HepG2 (cell line): ENCODE results near the gene PCIF1. TPM values are rescaled to one million over a fixed set of nuclear protein-coding genes. Genes with fewer than 3 reads are reported as not detected.

Experiments
- ARID2 ChIP-seq: sonication (generic); formaldehyde crosslinking; IDR thresholded peaks from 2 replicates; pipeline ENCODE4 v1.8.1; 2022; ENCODE audit warnings: mild to moderate bottlenecking, missing genetic modification reagents, borderline replicate concordance
- CHD2 ChIP-seq: IDR thresholded peaks from 2 replicates; pipeline ENCODE4 v1.6.1; 2011; ENCODE audit warnings: low read depth, low read length, improper control_type of control experiment
- CHD4 ChIP-seq: fragments of 200-600 bp; sonication (generic); IDR thresholded peaks from 2 replicates; pipeline ENCODE4 v1.7.0; 2017; ENCODE audit warnings: mild to moderate bottlenecking, low read length, borderline replicate concordance
- GPBP1L1 ChIP-seq: sonication (generic); formaldehyde crosslinking; IDR thresholded peaks from 2 replicates; pipeline ENCODE4 v1.5.0; 2020; ENCODE audit warnings: mild to moderate bottlenecking, missing genetic modification reagents
- GTF2F1 ChIP-seq: fragments of 150-350 bp; IDR thresholded peaks from 2 replicates; pipeline ENCODE4 v1.6.1; 2014; ENCODE audit warnings: low read length
- GTF3A ChIP-seq: sonication (generic); formaldehyde crosslinking; conservative IDR thresholded peaks from 2 replicates; pipeline ENCODE4 v1.4.0; 2020; ENCODE audit warnings: mild to moderate bottlenecking, missing genetic modification reagents
- HIVEP1 ChIP-seq: sonication (generic); formaldehyde crosslinking; IDR thresholded peaks from 2 replicates; pipeline ENCODE4 v1.4.0; 2020; ENCODE audit warnings: mild to moderate bottlenecking, missing genetic modification reagents
- KLF15 ChIP-seq: sonication (generic); formaldehyde crosslinking; IDR thresholded peaks from 2 replicates; pipeline ENCODE4 v1.8.1; 2023; ENCODE audit warnings: borderline replicate concordance, mild to moderate bottlenecking, inconsistent platforms, missing genetic modification reagents, mixed read lengths
- MLLT10 ChIP-seq: sonication (generic); formaldehyde crosslinking; IDR thresholded peaks from 2 replicates; pipeline ENCODE4 v1.4.0; 2020; ENCODE audit warnings: missing genetic modification reagents
- PHB2 ChIP-seq: fragments of 450-650 bp; IDR thresholded peaks from 2 replicates; pipeline ENCODE4 v1.6.1; 2018; ENCODE audit not compliant: partially characterized antibody
- POGZ ChIP-seq: sonication (generic); formaldehyde crosslinking; IDR thresholded peaks from 2 replicates; pipeline ENCODE4 v1.4.0; 2020; ENCODE audit warnings: mild to moderate bottlenecking, missing genetic modification reagents
- POLR2G ChIP-seq: fragments of 200-400 bp; formaldehyde crosslinking; IDR thresholded peaks from 2 replicates; pipeline ENCODE4 v1.6.1; 2018; ENCODE audit warnings: mild to moderate bottlenecking, low read depth, low read length, moderate library complexity
- RXRA ChIP-seq: sonication (generic); formaldehyde crosslinking; IDR thresholded peaks from 2 replicates; pipeline ENCODE4 v1.5.1; 2020; ENCODE audit warnings: missing genetic modification reagents
- SIX1 ChIP-seq: sonication (generic); formaldehyde crosslinking; IDR thresholded peaks from 2 replicates; pipeline ENCODE4 v1.4.0; 2020; ENCODE audit warnings: missing genetic modification reagents, borderline replicate concordance
- SNAPC4 ChIP-seq: sonication (generic); formaldehyde crosslinking; IDR thresholded peaks from 2 replicates; pipeline ENCODE4 v1.4.0; 2020; ENCODE audit warnings: mild to moderate bottlenecking, missing genetic modification reagents
- TCF7L2 ChIP-seq: IDR thresholded peaks from 2 replicates; pipeline ENCODE4 v1.6.1; 2011; ENCODE audit warnings: mild to moderate bottlenecking, low read depth, low read length, moderate library complexity
- ZKSCAN8 ChIP-seq: IDR thresholded peaks from 2 replicates; pipeline ENCODE4 v1.6.1; 2016; ENCODE audit warnings: borderline replicate concordance, missing genetic modification reagents, missing compliant biosample characterization
- ZNF431 ChIP-seq: sonication (generic); formaldehyde crosslinking; IDR thresholded peaks from 2 replicates; pipeline ENCODE4 v1.9.0; 2022; ENCODE audit warnings: missing genetic modification reagents, low read depth, mild to moderate bottlenecking, borderline replicate concordance
- ZNF468 ChIP-seq: sonication (generic); formaldehyde crosslinking; IDR thresholded peaks from 2 replicates; pipeline ENCODE4 v1.8.0; 2022; ENCODE audit warnings: mild to moderate bottlenecking, moderate library complexity, missing genetic modification reagents
- ZNF776 ChIP-seq: sonication (generic); formaldehyde crosslinking; IDR thresholded peaks from 2 replicates; pipeline ENCODE4 v1.4.0; 2020; ENCODE audit warnings: mild to moderate bottlenecking, missing genetic modification reagents
- polyA plus RNA-seq, 8 experiments: library from polyadenylated mRNA; depleted of rRNA in 3 of 8; stranded (reverse) in 7 of 8; unstranded in 1 of 8; fragments of >200 nt; fragmentation: Illumina TruSeq in 4 of 8; extraction: Trizol in 4 of 8; gene quantifications; 2 replicates each; pipeline versions ENCODE4 v1.2.1 to v1.2.3, GENCODE V29; 2011 to 2016; ENCODE audit warnings: low read depth in 4 of 8, missing spikeins in 1 of 8, mixed read lengths in 1 of 8; ENCODE audit not compliant: insufficient read depth in 1 of 8
- total RNA-seq, 5 experiments: library from RNA; depleted of rRNA; stranded (reverse); fragments of >200 nt; fragmentation: Illumina TruSeq; extraction: Trizol; gene quantifications; 2 replicates each; pipeline ENCODE4 v1.2.3, GENCODE V29; 2016; ENCODE audit warnings: low read depth in 1 of 5
- TF ChIP-seq, protein P1 (sequence below): sonication (generic); formaldehyde crosslinking; IDR thresholded peaks from 2 replicates; pipeline ENCODE4 v1.8.0; 2022; ENCODE audit warnings: missing genetic modification reagents, low read depth, mild to moderate bottlenecking, borderline replicate concordance
- TF ChIP-seq, protein P2 (sequence below): sonication (generic); formaldehyde crosslinking; IDR thresholded peaks from 2 replicates; pipeline ENCODE4 v1.5.0; 2020; ENCODE audit warnings: missing genetic modification reagents

The PCIF1 gene
- total and polyA plus RNA-seq, 2 of the 13 experiments (the other 11 are each of a cell fraction or from before 2014, with no cell fraction given) = 20.9 to 24.4 TPM

- TF ChIP-seq, protein P1, sequence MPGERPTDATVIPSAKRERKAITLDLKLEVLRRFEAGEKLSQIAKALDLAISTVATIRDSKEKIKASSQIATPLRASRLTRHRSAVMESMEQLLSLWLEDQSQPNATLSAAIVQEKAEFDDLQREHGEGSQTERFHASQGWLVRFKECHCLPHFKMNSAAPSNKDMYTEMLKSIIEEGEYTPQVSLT (CRISPR knock-in tag) = 0 out of 2 replicates have a peak, but pooled peaks have one; percentile 58
- TF ChIP-seq PHB2 (no peak), GTF3A (CRISPR knock-in tag) (no peak), ARID2 (CRISPR knock-in tag) (0 out of 2 replicates have a peak, but pooled peaks have one; percentile 43), GPBP1L1 (CRISPR knock-in tag) (no peak), RXRA (CRISPR knock-in tag) (peak; percentile 5; the same call in 1 of the 2 replicates), ZNF776 (CRISPR knock-in tag) (0 out of 2 replicates have a peak, but pooled peaks have one; percentile 3), SIX1 (no peak), HIVEP1 (0 out of 2 replicates have a peak, but pooled peaks have one; percentile 44), KLF15 (CRISPR knock-in tag) (no peak), GTF2F1 (no peak), CHD2 (no peak), CHD4 (no peak), POGZ (CRISPR knock-in tag) (no peak), SNAPC4 (no peak), ZNF431 (CRISPR knock-in tag) (0 out of 2 replicates have a peak, but pooled peaks have one; percentile 28), MLLT10 (CRISPR knock-in tag) (no peak), TCF7L2 (no peak), ZKSCAN8 (CRISPR knock-in tag) (0 out of 2 replicates have a peak, but pooled peaks have one; percentile 8), POLR2G (no peak), ZNF468 (CRISPR knock-in tag) (no peak)
- TF ChIP-seq, protein P2, sequence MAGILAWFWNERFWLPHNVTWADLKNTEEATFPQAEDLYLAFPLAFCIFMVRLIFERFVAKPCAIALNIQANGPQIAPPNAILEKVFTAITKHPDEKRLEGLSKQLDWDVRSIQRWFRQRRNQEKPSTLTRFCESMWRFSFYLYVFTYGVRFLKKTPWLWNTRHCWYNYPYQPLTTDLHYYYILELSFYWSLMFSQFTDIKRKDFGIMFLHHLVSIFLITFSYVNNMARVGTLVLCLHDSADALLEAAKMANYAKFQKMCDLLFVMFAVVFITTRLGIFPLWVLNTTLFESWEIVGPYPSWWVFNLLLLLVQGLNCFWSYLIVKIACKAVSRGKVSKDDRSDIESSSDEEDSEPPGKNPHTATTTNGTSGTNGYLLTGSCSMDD (CRISPR knock-in tag) = no peak
Observed at GRCh38 chr20:45968801-45969711, 34.6 kb downstream of the PCIF1 start (continued).
